ENCODE data around the gene EPHA8.

- TF ChIP-seq EZH2phosphoT487 (IDR thresholded peaks at IDR 0.05) (no peak), CTCF (IDR thresholded peaks at IDR 0.05) (no peak)
These were observed 7.0 kb downstream of the EPHA8 start for GRCh38 chr1:22570140-22570909.
